A673 (cell line): ENCODE measurements around the gene STOML1. TPM values are rescaled to one million over a fixed set of nuclear protein-coding genes. Genes with fewer than 3 reads are reported as not detected.

Experiments used
- BruUV-seq: library from RNA; stranded (reverse); fragments of 400-500 nt; replicated peaks from 2 replicates; lab custom pipeline; 2021; lab: Mats Ljungman, UMichigan
- CTCF ChIA-PET: fragments of 300-600 bp; sonication (Branson Sonifier 250); formaldehyde crosslinking; loops from one replicate; lab custom pipeline; 2022; ENCODE audit warnings: antibody characterized with exemption; lab: Charles Lee
- POLR2A ChIA-PET: fragments of 300-600 bp; sonication (Branson Sonifier 250); formaldehyde crosslinking; loops from one replicate; lab custom pipeline; 2022; ENCODE audit warnings: antibody characterized with exemption; ENCODE audit not compliant: low non-redundant PET; lab: Charles Lee
- DNase-seq: peaks from one replicate; pipeline ENCODE4 v3.0.0-alpha.2; 2015; ENCODE audit warnings: low spot score
- H3K27ac ChIP-seq: fragments of 200-600 bp; sonication (generic); 2 replicates; pipeline ENCODE4 v1.5.1; 2016; ENCODE audit warnings: mixed run types, low read depth, mild to moderate bottlenecking, mixed read lengths, antibody characterized with exemption, low read length; ENCODE audit not compliant: poor library complexity, severe bottlenecking
- H3K27me3 ChIP-seq: fragments of 200-600 bp; sonication (generic); replicated peaks from 2 replicates; pipeline ENCODE4 v1.6.1; 2017; ENCODE audit warnings: mixed run types, low read depth, mild to moderate bottlenecking, mixed read lengths, antibody characterized with exemption, low read length; ENCODE audit not compliant: insufficient read depth, poor library complexity
- H3K36me3 ChIP-seq: fragments of 200-600 bp; sonication (generic); 2 replicates; pipeline ENCODE4 v1.6.1; 2016; ENCODE audit warnings: mixed run types, mild to moderate bottlenecking, mixed read lengths, antibody characterized with exemption, low read length; ENCODE audit not compliant: insufficient read depth, poor library complexity, severe bottlenecking
- H3K4me1 ChIP-seq: fragments of 200-600 bp; sonication (generic); 2 replicates; pipeline ENCODE4 v1.6.1; 2017; ENCODE audit warnings: mixed run types, mild to moderate bottlenecking, mixed read lengths, antibody characterized with exemption, low read length; ENCODE audit not compliant: insufficient read depth, poor library complexity, severe bottlenecking
- H3K4me3 ChIP-seq: fragments of 200-600 bp; sonication (generic); 2 replicates; pipeline ENCODE4 v1.5.1; 2016; ENCODE audit warnings: low read depth, mixed run types, mild to moderate bottlenecking, mixed read lengths, low read length; ENCODE audit not compliant: poor library complexity, severe bottlenecking
- H3K9me3 ChIP-seq: fragments of 200-600 bp; sonication (generic); 2 replicates; pipeline ENCODE4 v1.6.1; 2016; ENCODE audit warnings: mixed run types, low read depth, mild to moderate bottlenecking, mixed read lengths, antibody characterized with exemption, low read length; ENCODE audit not compliant: poor library complexity, severe bottlenecking
- EZH2 ChIP-seq: fragments of 200-600 bp; sonication (generic); IDR thresholded peaks from 2 replicates; pipeline ENCODE4 v1.6.1; 2017; ENCODE audit warnings: borderline replicate concordance, low read depth, mild to moderate bottlenecking, mixed read lengths, antibody characterized with exemption, low read length; ENCODE audit not compliant: poor library complexity, severe bottlenecking
- intact Hi-C: fragments of 100-400 bp; cut with micrococcal nuclease; formaldehyde crosslinking; loops from one replicate; pipeline ENCODE4 v1.10.0; 2022; ENCODE audit not compliant: unreplicated experiment
- total RNA-seq: library from RNA; stranded (reverse); gene quantifications from 2 replicates; pipeline ENCODE4 v1.2.3, GENCODE V29; 2021
- TF ChIP-seq, protein P1 (sequence below): fragments of 300-800, 200-600 bp; sonication (generic); conservative IDR thresholded peaks from 2 replicates; pipeline ENCODE4 v1.5.1; 2017; ENCODE audit warnings: low read depth, mild to moderate bottlenecking, antibody characterized with exemption, low read length, moderate library complexity, mixed read lengths

STOML1 gene
- total RNA-seq, 1 experiment from 2014 or later: 7.3 TPM

DNA sequence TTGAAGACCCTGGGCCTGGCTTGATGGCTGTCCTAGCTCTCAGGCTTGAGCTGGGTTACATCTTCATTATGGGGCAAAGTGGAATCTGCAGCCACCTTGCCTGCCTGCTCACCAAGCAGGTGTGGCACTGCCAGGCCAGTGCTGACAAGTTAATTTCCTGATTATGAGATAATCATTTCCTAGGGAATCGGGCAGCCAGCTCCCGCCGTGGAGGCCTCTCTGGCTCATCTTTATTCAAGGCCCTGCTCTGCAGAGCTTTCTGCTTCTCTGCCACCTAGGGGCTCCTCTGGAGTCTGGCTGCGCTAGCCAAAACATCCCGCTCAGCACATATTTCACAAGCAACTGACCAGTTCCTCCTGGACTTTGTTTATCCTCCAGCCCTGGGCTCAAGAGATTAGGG lies 55.9 kb downstream of the STOML1 start:
- Histone ChIP-seq H3K36me3 (peaks cover 8% of the 10 kb centered on the region), H3K4me3 (no peak overlapping the region), H3K4me1 (peaks cover 40% of the 10 kb centered on the region), H3K9me3 (no peaks in the 10 kb centered on the region), H3K27me3 (no peaks in the 10 kb centered on the region), H3K27ac (peak overlapping the region; percentile 51)
- ChIA-PET CTCF (interaction anchor here (0.5 kb wide), 1 partner anchor 362 kb away, joined by 10 read pairs; no protein-coding TSS in a partner anchor), POLR2A (interaction anchor here (0.8 kb wide), 1 partner anchor 1684 kb away, joined by 8 read pairs; no protein-coding TSS in a partner anchor)
- no TSS peak for BruUV-seq
- peak; percentile 45 for DNase-seq
- intact Hi-C loops: no loop called here
- TF ChIP-seq EZH2: no peak
- TF ChIP-seq, protein P1, sequence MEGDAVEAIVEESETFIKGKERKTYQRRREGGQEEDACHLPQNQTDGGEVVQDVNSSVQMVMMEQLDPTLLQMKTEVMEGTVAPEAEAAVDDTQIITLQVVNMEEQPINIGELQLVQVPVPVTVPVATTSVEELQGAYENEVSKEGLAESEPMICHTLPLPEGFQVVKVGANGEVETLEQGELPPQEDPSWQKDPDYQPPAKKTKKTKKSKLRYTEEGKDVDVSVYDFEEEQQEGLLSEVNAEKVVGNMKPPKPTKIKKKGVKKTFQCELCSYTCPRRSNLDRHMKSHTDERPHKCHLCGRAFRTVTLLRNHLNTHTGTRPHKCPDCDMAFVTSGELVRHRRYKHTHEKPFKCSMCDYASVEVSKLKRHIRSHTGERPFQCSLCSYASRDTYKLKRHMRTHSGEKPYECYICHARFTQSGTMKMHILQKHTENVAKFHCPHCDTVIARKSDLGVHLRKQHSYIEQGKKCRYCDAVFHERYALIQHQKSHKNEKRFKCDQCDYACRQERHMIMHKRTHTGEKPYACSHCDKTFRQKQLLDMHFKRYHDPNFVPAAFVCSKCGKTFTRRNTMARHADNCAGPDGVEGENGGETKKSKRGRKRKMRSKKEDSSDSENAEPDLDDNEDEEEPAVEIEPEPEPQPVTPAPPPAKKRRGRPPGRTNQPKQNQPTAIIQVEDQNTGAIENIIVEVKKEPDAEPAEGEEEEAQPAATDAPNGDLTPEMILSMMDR: peak; percentile 43

DNA sequence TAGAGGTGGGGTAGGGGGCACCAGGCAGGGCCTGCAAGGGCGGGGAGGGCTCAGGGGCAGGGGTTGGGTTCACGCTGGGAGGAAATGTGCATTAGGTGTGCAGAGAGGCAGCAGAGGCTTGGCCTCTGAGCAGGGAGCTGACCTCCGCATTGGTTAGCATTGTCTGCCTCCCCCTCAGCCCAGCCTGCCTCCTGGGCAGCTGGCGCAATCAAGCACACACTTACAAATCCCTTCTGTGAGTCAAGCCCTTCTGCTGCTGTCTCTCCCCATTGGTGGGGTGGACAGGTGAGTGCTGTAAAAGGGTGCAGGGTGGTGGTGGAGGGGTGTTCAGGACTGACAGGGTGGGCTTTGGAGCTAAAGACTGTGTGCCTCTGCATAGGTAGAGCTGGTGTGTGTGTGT lies 56.5 kb downstream of the STOML1 start:
- H3K4me3 ChIP-seq: no peak overlapping the region
- no peak for TF ChIP-seq EZH2
- TF ChIP-seq, protein P1: no peak
- H3K27ac ChIP-seq: no peak overlapping the region
- peaks cover 14% of the 10 kb centered on the region for H3K36me3 ChIP-seq
- ChIA-PET CTCF (interaction anchor here (0.5 kb wide), 1 partner anchor 363 kb away, joined by 10 read pairs; no protein-coding TSS in a partner anchor), POLR2A (interaction anchor here (0.8 kb wide), 1 partner anchor 1683 kb away, joined by 8 read pairs; no protein-coding TSS in a partner anchor)
- intact Hi-C loops: no loop called here
- DNase-seq: no peak
- BruUV-seq: no TSS peak
- no peaks in the 10 kb centered on the region for H3K27me3 ChIP-seq
- no peaks in the 10 kb centered on the region for H3K9me3 ChIP-seq
- H3K4me1 ChIP-seq: peaks cover 34% of the 10 kb centered on the region

DNA sequence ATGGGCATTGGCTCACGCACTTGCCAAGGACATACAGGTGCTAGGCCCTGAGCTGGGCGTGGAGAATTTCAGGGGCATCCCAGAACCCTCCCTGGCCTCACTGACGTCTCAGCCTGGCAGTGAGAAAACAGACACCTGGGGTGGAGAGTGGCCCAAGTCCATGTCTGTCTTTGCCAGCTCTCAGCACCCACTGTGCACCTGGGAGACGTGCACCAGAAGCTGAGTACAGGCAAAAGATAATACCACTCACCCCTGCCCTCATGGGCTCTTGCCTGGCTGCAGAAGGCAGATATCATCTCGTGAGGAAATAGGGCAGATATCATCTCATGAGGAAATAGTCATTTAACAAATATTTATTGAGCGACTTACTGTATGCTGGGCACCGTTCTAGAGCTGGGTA lies 57.8 kb downstream of the STOML1 start:
- BruUV-seq: no TSS peak

More for the DNA sequence above, 57.8 kb downstream of the STOML1 start:
- ChIA-PET POLR2A (interaction anchor here (0.6 kb wide), 1 partner anchor 31 kb away, joined by 8 read pairs; no protein-coding TSS in a partner anchor), CTCF (no interaction called here)
- Histone ChIP-seq H3K27ac (no peak overlapping the region), H3K4me3 (no peak overlapping the region), H3K4me1 (peaks cover 21% of the 10 kb centered on the region), H3K36me3 (peaks cover 15% of the 10 kb centered on the region), H3K9me3 (no peaks in the 10 kb centered on the region), H3K27me3 (no peaks in the 10 kb centered on the region)
- intact Hi-C loops: no loop called here
- no peak for DNase-seq
- TF ChIP-seq, protein P1: no peak
- no peak for TF ChIP-seq EZH2
